Renal pelvis (tissue), 4 donors: Measurements from ENCODE around the gene DNAH14. TPM values are rescaled to one million over a fixed set of nuclear protein-coding genes. Genes with fewer than 3 reads are reported as not detected.
"Not testable (repeated sequence)": the region's sequence is repeated elsewhere in the genome, so short reads cannot be mapped to it uniquely, and the experiment has no call there.

Experiments used
- DNase-seq: peaks from one replicate; pipeline ENCODE4 v3.0.0-alpha.2; 2013
- polyA plus RNA-seq, 3 donors: library from polyadenylated mRNA; unstranded; fragments of 120-200 nt; gene quantifications; one replicate each; pipeline ENCODE4 v1.2.1, GENCODE V29; 2013; ENCODE audit not compliant: insufficient read length in 3 of 3

The DNAH14 gene
- polyA plus RNA-seq, 3 donors, result 14.0 to 21.5 (median 19.0) TPM

DNA sequence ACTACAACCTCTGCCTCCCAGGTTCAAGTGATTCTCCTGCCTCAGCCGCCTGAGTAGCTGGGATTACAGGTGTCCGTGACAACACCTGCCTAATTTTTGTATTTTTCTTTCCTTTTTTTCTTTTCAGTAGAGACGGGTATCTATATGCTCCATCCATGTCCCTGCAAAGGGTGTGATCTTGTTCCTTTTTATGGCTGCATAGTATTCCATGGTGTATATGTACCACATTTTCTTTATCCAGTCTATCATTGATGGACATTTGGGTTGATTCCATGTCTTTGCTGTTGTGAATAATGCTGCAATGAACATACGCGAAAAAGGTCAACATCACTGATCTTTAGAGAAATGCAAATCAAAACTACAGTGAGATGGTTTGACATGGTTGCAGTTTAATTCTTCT is 62.1 kb downstream of the DNAH14 start:
- DNase-seq, result not testable (repeated sequence)

DNA sequence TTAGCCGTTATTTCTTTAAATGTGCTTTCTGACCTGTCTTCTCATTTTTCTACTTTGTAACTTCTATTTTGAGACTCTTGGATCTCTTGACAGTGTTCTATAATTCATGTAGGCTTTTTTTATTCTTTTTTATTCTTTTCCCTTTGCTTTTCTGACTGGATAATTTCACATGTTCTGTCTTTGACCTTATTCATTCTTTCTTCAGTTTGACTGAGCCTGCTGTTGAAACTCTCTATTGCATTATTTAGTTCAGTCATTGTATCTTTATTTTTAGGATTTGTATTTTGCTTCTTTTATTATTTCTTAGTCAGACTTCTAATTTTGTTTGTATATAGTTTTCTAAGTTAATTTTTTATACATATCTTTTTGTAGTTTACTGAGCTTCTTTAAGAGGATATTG is 66.1 kb downstream of the DNAH14 start:
- no peak for DNase-seq

DNA sequence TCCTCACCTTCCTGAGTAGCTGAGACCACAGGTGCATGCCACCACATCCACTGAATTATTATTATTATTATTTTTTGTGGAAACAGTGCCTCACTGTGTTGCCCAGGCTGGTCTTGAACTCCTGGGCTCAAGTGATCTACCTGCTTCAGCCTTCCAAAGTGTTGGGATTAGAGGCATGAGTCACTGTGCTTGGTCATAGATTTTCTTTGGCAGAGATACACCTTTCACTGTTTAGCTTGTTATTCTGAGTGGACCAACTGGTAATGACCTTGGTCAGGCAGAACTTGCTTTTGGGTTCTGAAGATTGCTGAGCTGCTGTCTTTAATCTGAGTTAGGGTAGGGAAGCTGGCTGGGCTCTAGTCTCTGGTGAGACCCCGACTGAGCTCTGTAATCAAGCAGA is 66.8 kb downstream of the DNAH14 start:
- no peak for DNase-seq

DNA sequence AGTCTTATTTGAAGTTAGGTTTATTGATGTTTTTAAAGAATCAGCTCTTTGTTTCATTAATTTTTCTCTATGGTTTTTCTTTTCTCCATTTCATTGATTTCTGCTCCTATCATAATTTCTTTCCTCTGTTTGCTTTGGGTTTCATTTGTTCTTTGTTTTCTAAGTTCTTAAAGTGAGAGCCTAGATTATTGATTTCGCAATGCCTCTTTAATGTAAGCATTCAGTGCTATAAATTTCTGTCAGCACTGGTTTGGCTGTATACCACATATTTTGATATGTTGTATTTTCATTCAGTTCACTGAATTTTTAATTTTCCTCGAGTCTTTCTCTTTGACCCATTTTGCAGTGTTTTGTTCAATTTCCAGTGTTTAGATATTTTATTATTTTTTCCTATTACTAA is 68.7 kb downstream of the DNAH14 start:
- DNase-seq, result no peak

DNA sequence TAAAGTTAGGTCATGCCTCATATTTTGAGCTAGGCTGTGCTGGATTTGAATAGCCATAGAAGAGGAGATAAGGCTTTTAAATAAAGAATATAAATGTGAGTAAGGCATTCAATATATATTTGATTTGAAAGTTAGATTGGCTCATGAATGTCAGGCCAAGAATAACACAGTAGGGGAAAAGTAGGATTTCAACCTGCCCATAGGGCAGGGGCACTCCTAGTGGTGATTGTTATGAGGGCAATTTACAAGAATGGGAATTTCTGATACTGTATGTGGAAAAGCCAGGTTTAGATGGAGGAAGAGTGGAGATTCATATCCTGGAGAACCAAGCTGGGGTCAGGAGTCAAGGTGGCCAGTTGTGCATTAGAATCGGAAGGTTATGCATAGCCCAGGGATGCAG is 74.9 kb downstream of the DNAH14 start:
- no peak for DNase-seq

DNA sequence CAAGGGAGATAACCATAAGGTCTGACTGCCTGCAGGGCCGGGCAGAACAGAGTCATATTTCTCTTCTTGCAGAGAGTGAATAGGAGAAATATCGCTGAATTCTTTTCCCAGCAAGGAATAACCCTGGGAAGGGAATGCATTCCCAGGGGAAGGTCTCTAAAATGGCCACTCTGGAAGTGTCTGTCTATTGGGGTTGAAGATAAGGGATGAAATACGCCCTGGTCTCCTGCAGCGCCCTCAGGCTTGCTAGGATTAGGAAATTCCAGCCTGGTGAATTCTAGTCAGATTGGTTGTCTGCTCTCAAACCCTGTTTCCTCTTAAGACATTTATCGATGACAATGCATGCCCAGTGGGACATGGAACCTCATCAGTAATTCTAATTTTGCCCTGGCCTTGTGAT is 76.9 kb downstream of the DNAH14 start:
- DNase-seq, result not testable (repeated sequence)

DNA sequence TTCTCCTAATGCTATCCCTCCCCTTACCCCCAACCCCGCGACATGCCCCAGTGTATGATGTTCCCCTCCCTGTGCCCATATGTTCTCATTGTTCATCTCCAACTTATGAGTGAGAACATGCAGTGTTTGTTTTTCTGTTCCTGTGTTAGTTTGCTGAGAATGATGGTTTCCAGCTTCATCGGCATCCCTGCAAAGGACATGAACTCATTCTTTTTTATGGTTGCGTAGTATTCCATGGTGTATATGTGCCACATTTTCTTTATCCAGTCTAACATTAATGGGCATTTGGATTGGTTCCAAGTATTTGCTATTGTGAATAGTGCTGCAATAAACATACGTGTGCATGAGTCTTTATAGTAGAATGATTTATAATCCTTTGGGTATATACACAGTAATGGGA is 78.6 kb downstream of the DNAH14 start:
- DNase-seq, result not testable (repeated sequence)

DNA sequence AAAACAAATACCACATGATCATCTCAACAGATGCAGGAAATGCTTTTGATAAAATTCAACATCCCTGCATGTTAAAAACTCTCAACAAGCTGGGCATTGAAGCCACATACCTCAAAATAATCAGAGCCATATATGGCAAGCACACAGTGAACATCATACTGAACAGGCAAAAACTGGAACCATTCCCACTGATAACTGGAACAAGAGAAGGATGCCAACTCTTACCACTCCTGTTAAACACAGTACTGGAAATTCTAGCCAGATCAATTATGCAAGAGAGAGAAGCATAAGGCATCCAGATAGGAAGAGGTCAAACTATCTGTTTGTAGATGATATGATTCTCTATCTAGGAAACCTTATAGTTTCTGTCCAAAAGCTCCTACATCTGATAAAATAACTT is 91.6 kb downstream of the DNAH14 start:
- no peak for DNase-seq

DNA sequence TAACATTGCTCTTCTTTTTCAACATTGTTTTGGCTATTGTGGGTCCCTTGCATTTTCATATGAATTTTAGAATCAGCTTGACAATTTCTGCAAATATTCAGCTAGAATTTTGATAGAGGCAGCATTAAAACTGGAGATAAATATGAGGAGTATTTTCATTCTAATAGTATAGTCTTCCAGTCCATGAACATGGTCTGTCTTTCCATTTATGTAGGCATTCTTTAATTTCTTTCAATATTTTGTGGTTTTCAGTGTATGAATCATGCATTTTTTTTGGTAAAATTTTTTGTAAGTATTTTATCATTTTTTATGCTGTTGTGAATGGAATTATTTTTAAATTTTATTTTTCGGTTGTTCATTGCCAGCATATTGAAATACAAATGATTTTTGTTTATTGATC is 97.2 kb downstream of the DNAH14 start:
- DNase-seq, result no peak

DNA sequence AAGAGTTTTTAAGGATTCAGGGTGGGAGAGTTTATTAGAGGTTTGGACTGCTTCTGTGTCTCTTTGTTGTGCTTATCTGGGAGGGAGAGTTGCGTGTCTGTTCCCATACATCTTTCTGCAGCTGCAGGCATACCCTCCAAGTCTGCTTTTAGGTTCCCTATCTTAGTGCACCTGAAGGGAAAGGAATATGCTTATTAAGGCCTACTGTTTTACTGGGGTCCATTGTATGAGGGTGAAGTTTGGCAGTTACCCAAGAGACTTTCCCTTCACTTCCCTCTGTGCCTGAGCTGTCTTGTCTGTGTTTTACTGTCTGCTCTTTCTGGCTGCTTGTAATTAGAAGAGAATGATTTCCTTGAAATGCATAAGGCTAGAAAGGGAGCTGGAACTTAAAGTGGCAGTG is 107.0 kb downstream of the DNAH14 start:
- DNase-seq, result not testable (repeated sequence)

DNA sequence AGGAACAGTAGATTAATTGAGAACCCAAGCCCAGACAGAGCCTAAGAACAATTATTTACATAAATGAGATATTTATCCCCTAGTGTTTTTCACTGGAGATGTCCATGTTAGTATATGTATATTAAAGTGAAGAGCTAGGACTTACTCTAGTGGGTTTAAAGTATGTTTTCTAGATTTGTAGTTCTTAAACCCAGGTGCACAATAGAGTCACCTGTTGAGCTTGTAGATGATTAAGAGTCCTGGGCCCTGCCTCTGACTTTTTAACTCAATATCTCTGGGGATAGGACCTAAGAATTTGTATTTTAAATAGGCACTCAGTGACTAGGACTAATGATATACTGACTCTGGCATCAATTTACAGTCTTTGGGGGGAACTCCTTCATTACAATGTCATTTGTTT is 112.8 kb downstream of the DNAH14 start:
- no peak for DNase-seq

DNA sequence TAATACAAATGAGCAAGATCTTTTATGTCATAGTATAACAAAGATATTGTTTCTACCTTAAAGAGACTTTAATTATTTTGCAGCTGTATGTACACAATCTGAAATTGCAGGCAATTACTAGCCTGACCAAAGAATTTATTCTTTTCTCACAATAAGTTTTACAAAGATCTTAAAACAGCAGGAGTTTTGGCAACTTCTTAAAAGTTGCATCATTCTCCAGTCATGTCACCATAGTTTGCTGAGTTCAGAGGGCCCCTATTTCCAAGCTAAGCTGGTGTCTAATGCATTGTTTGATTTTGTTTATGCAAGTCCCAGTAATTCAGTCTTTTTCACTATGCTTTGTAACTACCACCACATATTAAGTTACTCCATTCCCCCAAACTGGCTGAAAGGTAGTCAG is 114.8 kb downstream of the DNAH14 start:
- DNase-seq, result no peak

DNA sequence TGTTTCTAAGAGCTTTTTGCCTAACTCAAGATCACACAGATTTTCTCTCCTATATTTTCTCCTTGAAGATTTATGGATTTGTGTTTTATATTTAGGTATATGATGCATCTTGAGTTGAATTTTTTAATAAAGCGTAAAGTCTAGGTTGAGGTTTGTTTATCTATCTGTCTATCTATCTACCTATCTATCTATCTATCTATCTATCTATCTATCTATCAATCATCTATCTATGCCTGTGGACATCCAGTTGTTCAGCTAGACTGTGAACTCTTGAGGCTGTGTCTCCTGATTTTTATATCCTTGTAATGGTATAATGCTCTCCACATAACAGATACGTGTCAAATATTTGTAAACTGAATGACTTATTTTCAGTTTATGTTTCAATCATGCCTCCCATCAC is 120.1 kb downstream of the DNAH14 start:
- DNase-seq, result no peak

DNA sequence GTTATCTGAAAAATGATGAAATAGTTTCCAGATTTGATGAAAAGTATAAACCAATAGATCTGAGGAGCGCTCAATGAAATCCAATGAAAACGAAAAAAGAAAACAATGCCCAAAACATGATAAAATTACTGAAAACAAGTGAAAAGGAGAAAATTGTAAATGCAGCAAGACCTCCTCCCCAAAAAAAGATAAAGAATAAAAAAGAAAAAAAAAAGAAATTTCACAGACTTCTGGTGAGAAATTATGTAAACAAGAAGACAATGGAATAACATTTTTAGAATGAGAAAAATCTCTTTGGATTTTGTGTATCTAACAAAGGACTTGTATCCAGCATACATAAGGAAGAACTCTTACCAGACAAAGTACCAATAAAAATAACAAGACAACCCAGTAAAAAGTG is 134.2 kb downstream of the DNAH14 start:
- DNase-seq, result no peak

DNA sequence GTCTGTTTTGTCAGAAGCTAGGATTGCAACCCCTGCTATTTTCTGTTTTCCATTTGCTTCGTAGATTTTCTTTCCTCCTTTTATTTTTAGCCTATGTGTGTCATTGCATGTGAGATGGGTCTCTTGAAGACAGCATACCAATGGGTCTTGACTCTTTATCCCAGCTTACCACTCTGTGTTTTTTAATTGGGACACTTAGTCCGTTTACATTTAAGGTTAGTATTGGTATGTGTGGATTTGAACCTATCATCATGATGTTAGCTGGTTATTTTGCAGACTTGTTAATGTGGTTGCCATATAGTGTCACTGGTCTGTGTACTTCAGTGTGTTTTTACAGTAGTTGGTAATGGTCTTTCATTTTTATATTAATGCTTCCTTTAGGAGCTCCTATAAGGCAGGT is 141.5 kb downstream of the DNAH14 start:
- no peak for DNase-seq

DNA sequence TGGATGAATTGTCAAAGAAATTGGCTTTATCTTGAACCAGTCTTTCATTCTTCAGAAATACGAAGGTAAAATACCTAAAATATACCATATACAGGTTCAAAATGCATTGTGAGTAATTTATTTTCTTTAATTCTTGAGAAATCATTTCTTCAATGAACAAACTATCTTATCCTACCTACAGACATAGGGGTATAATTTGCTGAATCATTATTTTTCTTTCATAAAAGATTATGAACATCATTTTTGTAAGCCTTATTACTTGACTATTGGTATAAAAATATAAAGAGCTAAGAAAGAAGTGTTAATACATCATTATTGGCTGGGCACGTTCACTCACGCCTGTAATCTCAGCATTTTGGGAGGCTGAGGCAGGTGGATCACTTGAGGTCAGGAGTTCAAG is 167.7 kb downstream of the DNAH14 start:
- DNase-seq, result no peak

DNA sequence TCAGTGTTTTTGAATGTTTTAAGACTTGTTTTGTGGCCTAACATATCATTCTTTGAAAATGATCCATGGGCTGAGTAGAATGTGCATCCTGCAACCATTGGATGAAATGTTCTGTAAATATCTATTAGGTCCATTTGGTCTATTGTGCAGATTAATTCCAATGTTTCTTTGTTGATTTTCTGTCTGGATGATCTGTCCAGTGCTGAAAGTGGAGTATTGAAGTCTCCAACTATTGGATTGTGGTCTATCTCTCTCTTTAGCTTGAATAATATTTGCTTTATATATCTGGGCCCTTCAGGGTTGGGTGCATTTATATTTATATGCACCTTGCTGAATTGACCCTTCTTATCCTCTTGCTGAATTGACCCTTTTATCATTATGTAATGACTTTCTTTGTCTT is 181.5 kb downstream of the DNAH14 start:
- DNase-seq, result no peak

DNA sequence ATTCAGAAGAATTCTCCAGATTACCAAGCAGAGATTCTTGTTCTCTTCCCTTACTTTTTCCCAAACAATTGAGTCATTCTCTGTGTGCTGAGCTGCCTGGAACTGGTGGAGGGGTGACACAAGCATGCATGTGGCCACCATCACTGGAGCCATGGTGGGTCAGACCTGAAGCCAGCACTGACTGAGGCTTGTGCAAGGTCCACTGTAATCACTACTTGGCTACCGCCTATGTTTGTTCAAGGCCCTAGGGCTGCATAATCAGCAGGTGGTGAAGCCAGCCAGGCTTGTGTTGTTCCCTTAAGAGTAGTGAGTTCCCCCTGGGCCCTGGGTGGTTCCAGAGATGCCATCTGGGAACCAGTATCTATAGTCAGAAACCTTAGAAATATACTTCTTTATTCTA is 183.8 kb downstream of the DNAH14 start:
- no peak for DNase-seq

DNA sequence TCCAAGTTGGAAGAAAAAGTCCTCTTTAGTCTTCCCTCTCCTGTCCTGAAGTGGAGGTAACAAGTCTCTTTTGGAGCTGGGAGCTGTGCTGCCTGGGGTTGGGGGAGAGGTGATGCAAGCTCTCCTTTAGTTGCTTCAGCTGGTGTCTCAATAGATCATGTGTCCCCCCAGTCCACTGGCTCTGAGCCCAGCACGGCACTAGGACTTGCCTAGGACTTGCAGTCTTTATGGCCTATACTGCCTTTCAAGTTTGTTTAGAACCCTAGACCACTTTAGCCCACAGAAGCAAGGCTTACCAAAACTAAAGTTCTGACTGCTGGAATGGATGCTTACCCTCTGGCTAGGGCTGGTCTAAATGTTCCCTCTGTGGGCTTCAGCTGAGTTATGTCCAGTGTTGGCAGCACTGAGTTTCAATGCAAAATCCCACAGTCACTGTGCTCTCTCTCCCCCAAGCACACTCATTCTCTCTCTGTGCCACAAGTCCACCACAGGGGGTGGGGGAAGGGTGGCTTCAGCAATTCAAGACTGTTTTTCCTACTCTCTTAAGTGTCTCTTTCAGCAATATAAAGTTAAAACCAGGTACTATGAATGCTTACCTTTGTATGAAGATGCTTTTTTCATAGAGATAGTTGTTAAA is 185.0 kb downstream of the DNAH14 start:
- DNase-seq, result no peak

DNA sequence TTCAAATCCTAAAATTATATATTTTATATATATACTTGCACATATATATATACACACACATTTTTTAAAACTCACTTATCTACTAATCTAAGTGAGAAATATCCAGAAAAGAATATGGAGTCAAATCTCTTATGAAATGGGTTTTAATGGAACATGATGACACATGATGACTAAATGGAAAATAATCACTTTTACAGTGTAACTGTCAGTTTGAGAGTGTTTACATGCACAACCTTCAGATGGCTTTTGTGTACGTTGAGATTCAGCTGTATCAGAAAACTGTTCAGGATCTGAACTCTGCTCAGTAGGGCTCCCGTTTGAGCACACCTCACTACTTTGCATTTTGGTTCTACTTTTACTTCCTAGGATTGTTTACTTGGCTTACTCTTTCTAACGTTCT is 189.8 kb downstream of the DNAH14 start:
- DNase-seq, result no peak

DNA sequence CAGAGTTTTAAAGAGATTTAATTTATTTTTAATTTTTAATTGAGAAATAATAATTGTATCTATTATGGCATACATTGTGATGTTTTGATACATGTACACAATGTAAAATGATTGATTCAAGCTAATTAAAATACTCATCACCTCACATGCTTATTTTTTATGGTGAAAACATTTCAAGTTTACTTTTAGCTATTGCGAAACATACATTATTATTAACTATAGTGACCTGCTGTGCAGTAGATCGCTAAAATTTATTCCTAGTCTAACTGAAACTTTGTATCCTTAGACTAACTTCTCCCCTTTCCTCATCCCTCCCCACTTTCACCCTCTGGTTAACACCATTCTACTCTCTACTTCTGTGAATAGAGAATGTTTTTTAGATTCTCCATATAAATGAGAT is 191.6 kb downstream of the DNAH14 start:
- DNase-seq, result no peak

DNA sequence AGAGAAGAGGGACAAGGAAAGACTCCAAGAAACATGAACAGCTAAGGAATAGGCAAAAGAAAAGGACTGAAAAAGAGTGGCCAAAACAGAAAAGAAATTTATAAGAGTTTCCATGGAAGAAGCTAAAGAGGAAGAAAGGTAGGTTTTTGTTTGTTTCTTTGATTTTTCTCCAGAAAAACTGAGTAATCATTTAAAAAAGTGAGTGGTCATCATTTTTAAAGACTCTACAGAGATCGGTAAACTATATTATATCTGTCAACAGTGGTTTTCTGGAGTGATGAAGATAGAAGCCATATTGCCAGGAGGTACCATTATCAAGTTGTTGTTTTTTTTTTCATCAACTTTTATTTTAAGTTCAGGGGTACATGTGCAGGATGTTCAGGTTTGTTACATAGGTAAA is 202.4 kb downstream of the DNAH14 start:
- no peak for DNase-seq

DNA sequence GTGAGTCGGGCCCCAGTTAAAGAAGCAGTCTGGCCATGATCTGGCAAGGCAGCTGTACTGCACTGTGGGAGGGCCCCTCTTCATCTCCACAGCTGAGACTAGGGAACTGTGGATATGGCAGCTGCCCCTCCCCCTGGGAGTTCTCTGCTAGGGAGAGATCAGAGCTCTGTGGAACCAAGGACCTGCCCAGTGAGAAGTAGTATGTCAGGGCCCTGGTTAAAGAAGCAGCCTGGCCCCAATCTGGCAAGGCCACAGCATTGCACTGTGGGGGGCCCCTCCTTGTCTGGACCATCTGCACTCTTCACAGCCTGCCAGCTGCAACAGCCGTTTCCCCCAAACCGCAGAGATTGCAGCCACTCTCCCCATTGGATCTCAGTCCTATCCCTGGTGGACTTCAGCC is 208.5 kb downstream of the DNAH14 start:
- DNase-seq, result no peak

DNA sequence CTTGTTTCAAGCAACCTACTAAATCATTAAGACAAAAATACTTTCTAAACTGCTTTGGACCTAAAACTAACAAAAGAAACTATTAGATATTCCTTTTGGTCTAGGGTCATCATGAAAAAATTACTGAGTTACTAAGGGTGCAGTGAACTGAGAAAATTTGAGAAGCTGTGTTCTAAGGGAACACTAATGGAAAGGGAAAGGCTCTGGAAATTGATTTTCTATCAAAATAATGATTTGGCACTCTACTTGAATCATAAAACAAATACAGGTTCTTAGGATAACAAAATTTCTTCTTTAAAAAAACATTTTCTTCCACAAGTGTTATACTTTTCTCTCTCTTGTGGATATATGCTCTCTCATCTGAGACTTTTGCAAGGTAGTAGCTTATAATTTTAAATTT is 213.5 kb downstream of the DNAH14 start:
- DNase-seq, result no peak

DNA sequence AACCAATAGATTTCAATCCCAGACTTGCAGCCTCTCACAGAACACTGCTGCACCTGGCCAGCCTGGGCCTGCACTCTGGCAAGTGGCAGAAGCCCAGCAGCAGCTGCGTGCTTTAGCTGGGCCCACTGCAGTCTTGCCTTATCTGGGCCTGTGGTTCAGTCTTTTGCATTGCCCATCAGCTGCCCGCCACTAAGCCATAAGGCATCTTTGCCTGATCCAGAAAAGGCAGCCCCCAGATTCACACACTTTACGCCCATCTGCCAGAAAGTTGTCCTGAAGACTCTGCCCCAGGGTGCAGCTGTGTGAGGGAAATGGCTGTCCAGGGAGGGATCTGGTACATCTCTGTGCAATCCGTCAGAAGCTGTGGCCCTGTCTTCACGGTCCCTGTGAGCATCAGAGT is 217.0 kb downstream of the DNAH14 start:
- no peak for DNase-seq
